Left ventricle myocardium inferior (tissue), 1 donor: ENCODE measurements around the gene NAA38. TPM values are rescaled to one million over a fixed set of nuclear protein-coding genes. Genes with fewer than 3 reads are reported as not detected.
A peak's percentile ranks its signal among the peaks of the same experiment; 100 is the strongest.

Source experiments
- DNase-seq: peaks from one replicate; pipeline ENCODE4 v3.0.0-alpha.2; 2020
- H3K27ac ChIP-seq: fragments of 200-600 bp; replicated peaks from 2 replicates; pipeline ENCODE4 v1.8.0; 2021
- H3K27me3 ChIP-seq: fragments of 200-600 bp; 2 replicates; pipeline ENCODE4 v1.8.0; 2021; ENCODE audit warnings: low read depth
- H3K36me3 ChIP-seq: fragments of 200-600 bp; 2 replicates; pipeline ENCODE4 v1.8.0; 2021
- H3K4me1 ChIP-seq: fragments of 200-600 bp; 2 replicates; pipeline ENCODE4 v1.8.0; 2021
- H3K4me3 ChIP-seq: fragments of 200-600 bp; 2 replicates; pipeline ENCODE4 v1.8.0; 2021; ENCODE audit warnings: mild to moderate bottlenecking, moderate library complexity
- H3K9me3 ChIP-seq: fragments of 200-600 bp; replicated peaks from 2 replicates; pipeline ENCODE4 v1.8.0; 2021
- CTCF ChIP-seq: fragments of 200-600 bp; IDR thresholded peaks from 2 replicates; pipeline ENCODE4 v1.8.0; 2021; ENCODE audit warnings: antibody characterized with exemption, mild to moderate bottlenecking, borderline replicate concordance
- intact Hi-C: fragments of 100-400 bp; cut with micrococcal nuclease; formaldehyde crosslinking; loops from one replicate; pipeline ENCODE4 v1.11.0; 2022
- long read RNA-seq: library from polyadenylated mRNA; unstranded; transcript quantifications from one replicate; pipeline ENCODE4 v2.0.0, GENCODE V29; 2021
- total RNA-seq: library from RNA; stranded (reverse); fragmentation: NEBNext Ultra II Directional; extraction: Animal tissue kit (Norgen Biotek cat#: 25700); gene quantifications from one replicate; pipeline ENCODE4 v1.2.1, GENCODE V29; 2021
- donor health status: DM: no; HTN: yes; CAD: no; lungs with severe emphysema.

The NAA38 gene
- total RNA-seq, result 89.8 TPM
- long read RNA-seq, transcript NAA38-206 (2 exons, 424 nt), result minor isoform, 10 of 64 reads
- long read RNA-seq, transcript NAA38-201 (2 exons, 999 nt), result major isoform, 35 of 64 reads
- long read RNA-seq, transcript NAA38-205 (3 exons, 852 nt), result minor isoform, 16 of 64 reads
- long read RNA-seq, partial matches to known transcripts, result 0 of 64 reads
- long read RNA-seq, other reads (novel, unspliced or antisense), result 1 of 64 reads

- Histone ChIP-seq H3K4me3 (peak within 1 kb of the TSS; percentile 86), H3K36me3 (peaks cover 48% of the 10 kb centered on the region), H3K4me1 (peaks cover 62% of the 10 kb centered on the region), H3K27me3 (no peaks in the 10 kb centered on the region), H3K9me3 (no peaks in the 10 kb centered on the region), H3K27ac (peak within 1 kb of the TSS; percentile 99)
- peak; percentile 96 for DNase-seq
- intact Hi-C loops, result no loop called here
- TF ChIP-seq CTCF, result peak; percentile 63
Observed at GRCh38 chr17:7856811-7857712, at the start of gene NAA38. Gene NAA38, minus strand, starts transcription at chr17:7857559. Its CDS starts 96 bp downstream, at chr17:7857463.

- no peaks in the 10 kb centered on the region for H3K27me3 ChIP-seq
- H3K4me1 ChIP-seq, result no peaks in the 10 kb centered on the region
- no peak for TF ChIP-seq CTCF
- no peak for DNase-seq
- H3K27ac ChIP-seq, result no peak overlapping the region
- H3K36me3 ChIP-seq, result peaks cover 97% of the 10 kb centered on the region
- intact Hi-C loops, result no loop called here
- H3K4me3 ChIP-seq, result no peak overlapping the region
- no peaks in the 10 kb centered on the region for H3K9me3 ChIP-seq
Observed at GRCh38 chr17:7903154-7904103, 46.1 kb upstream of the NAA38 start.

- peaks cover 7% of the 10 kb centered on the region for H3K4me1 ChIP-seq
- DNase-seq, result no peak
- no peak overlapping the region for H3K27ac ChIP-seq
- H3K4me3 ChIP-seq, result no peak overlapping the region
- no peaks in the 10 kb centered on the region for H3K27me3 ChIP-seq
- peak; percentile 63 for TF ChIP-seq CTCF
- peaks cover 84% of the 10 kb centered on the region for H3K36me3 ChIP-seq
- H3K9me3 ChIP-seq, result no peaks in the 10 kb centered on the region
- intact Hi-C loops, result loop anchor here (5.0 kb wide), 1 partner anchor 35 kb away; no protein-coding TSS in a partner anchor
Observed at GRCh38 chr17:7897773-7898172, 40.4 kb upstream of the NAA38 start.

GRCh38 chr17:7897090-7897489, 39.7 kb upstream of the NAA38 start:
- intact Hi-C loops, result loop anchor here (5.0 kb wide), 1 partner anchor 35 kb away; no protein-coding TSS in a partner anchor
- Histone ChIP-seq H3K27ac (no peak overlapping the region), H3K4me3 (no peak overlapping the region), H3K36me3 (peaks cover 84% of the 10 kb centered on the region), H3K4me1 (peaks cover 7% of the 10 kb centered on the region), H3K27me3 (no peaks in the 10 kb centered on the region), H3K9me3 (no peaks in the 10 kb centered on the region)
- no peak for TF ChIP-seq CTCF
- DNase-seq, result no peak

GRCh38 chr17:7894866-7895265, 37.5 kb upstream of the NAA38 start:
- H3K4me3 ChIP-seq, result no peak overlapping the region
- H3K4me1 ChIP-seq, result peaks cover 11% of the 10 kb centered on the region
- intact Hi-C loops, result loop anchor here (5.0 kb wide), 1 partner anchor 33 kb away; no protein-coding TSS in a partner anchor
- H3K27me3 ChIP-seq, result no peaks in the 10 kb centered on the region
- no peaks in the 10 kb centered on the region for H3K9me3 ChIP-seq
- TF ChIP-seq CTCF, result no peak
- H3K27ac ChIP-seq, result no peak overlapping the region
- H3K36me3 ChIP-seq, result peaks cover 70% of the 10 kb centered on the region
- DNase-seq, result no peak
